ENCODE data around the gene EPB41L2.

- no peak for TF ChIP-seq POLR2AphosphoS5 (IDR thresholded peaks at IDR 0.05)
- TF ChIP-seq POLR2A (IDR thresholded peaks at IDR 0.05): no peak
These were observed 3.6 kb downstream of the EPB41L2 start for GRCh38 chr6:131059486-131059885.

Data from spleen (tissue), 3 donors.